A673 (cell line): ENCODE results near the gene HS3ST5.

Source experiments
- CTCF ChIP-seq: fragments of 300-800, 200-600 bp; sonication (generic); conservative IDR thresholded peaks from 2 replicates; pipeline ENCODE4 v1.5.1; 2017; ENCODE audit warnings: low read depth, mild to moderate bottlenecking, antibody characterized with exemption, low read length, moderate library complexity, mixed read lengths
- EZH2 ChIP-seq: fragments of 200-600 bp; sonication (generic); IDR thresholded peaks from 2 replicates; pipeline ENCODE4 v1.6.1; 2017; ENCODE audit warnings: borderline replicate concordance, low read depth, mild to moderate bottlenecking, mixed read lengths, antibody characterized with exemption, low read length; ENCODE audit not compliant: poor library complexity, severe bottlenecking

GRCh38 chr6:114202389-114202788 lies 140.4 kb downstream of the HS3ST5 start:
- TF ChIP-seq CTCF (no peak), EZH2 (no peak)
